HG02642 (cell line): ENCODE data around the gene MKRN1.
"Not testable (repeated sequence)": the region's sequence is repeated elsewhere in the genome, so short reads cannot be mapped to it uniquely, and the experiment has no call there.

Experiments used
- ATAC-seq: cut with Tn5 transposase; IDR thresholded peaks from one replicate; pipeline ENCODE4 v1.9.1; 2021; ENCODE audit warnings: mild to moderate bottlenecking; ENCODE audit not compliant: unreplicated experiment, poor library complexity

The MKRN1 gene

DNA sequence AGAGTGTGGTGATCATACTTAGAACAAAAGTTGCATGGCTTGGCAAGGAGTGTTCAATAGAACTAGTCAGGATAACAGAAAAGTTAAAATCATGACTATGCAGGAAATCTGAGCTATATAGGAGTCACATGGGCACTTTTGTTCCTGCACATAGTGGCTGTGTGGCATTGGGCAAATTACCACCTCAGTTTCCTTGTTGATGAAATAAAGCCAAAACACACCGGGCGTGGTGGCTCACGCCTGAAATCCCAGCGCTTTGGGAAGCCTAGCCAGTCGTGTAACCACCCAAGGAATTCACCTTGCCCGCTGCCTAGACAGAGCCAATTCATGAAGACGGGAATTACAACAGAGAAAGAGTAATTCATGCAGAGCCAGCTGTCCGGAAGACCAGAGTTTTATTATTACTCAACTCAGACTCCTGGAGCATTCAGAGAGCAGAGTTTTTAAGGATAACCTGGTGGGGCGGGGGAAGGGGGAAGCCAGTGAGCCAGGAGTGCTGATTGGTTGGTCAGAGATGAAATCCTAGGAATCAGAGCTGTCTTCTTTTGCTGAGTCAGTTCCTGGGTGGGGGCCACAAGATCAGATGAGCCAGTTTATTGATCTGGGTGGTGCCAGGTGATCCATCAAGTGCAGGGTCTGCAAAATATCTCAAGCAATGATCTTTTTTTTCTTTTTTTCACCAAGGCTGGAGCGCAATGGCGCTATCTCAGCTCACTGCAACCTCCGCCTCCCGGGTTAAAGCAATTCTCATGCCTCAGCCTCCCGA, 6.4 kb upstream of the MKRN1 start:
- no peak for ATAC-seq

DNA sequence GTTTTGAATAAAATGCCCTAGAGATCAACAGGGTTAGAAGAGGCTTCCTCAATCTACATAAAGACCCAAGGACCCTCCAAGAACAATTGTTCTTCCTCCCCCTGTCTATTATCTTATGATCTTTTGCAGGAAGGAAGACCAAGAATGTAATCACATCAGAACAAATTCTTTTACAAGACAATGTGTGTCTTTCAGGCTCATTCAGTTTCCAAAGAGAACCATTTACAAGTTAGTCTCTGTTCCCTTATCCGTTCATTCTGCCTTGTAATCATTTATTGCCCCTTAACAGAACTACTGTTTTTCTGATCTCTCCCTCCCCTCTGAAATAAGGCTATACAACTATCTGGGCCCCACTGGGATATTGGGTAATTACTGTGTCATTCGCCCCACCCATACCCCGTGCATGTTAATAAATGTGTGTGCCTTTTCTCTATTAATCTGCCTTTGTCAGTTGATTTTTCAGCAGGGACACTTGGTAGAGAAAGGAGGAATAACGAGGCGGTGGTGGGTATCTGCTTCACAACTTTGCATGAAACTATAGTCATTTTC, 5.7 kb upstream of the MKRN1 start:
- ATAC-seq: no peak

DNA sequence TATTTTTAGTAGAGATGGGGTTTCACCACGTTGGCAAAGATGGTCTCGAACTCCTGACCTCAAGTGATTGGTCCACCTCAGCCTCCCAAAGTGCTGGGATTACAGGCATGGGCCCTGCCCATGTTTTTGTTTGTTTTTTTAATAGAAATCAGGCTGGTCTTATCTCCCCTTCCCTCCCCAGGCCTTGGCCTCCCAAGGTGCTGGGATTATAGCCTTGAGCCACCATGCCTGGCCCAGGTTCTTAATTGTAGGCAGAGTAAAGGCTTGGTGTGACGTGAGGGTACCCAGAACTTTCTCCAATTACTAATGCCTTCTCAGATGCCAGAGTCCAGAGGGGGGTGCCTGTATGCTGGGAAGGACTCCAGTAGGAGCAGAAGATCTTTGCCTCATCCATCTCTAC, 5.2 kb upstream of the MKRN1 start:
- no peak for ATAC-seq

DNA sequence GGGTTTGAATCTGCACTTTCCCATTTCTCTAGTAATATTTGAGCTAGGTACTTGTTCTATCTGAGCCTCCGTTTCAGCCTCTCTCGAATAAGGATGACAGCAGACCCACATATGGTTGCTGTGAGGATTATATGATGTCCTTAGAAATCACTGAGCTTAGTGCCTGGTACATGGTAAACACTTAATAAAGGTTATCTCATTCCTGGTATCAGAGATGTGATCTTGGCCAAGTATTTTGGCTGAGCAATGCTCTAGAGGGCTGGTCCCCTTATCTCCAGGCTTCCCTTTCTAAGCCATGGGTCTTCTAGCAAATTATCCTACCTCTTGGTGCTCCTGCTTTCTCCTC, 407 bp upstream of the MKRN1 start:
- no peak for ATAC-seq

DNA sequence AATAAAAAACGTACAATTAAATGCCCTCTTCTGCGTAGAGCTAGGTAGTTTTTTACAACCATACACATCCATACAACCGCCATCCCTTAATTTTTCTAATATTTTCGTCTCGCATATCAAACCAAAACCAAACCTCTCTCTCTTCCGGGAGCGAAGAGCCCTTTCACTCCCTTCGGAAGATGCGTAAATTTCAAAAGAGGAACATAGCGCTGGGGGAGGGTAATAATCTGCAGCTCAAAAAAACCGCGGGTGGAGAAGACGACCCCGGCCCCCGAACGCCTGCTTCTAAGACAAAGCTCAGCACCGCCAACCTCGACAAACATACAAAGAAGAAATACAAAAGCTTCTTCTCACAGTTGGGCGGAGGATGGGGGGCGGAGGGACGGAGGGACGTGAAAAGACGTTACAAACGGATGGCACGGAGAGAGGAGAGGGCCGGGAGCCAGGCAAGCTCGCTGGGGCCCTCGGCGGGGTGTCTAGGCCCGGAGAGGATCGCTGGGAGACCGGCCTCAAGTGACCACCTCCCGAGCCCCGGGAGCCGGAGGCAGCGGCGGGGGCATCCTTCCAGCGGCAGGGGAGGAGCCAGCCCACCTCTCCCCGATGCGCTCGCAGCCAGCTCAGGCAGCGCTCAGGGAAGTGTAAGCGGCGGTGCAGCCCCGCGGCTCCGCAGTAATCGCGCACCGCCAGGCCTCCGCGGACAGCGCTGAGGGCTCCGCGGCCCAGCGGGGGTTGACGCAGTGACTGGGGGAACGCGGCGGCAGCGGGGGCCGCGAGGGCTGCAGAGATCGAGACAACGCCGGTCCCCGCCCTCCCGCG, 851 bp downstream of the MKRN1 start:
- ATAC-seq: peak; percentile 25

DNA sequence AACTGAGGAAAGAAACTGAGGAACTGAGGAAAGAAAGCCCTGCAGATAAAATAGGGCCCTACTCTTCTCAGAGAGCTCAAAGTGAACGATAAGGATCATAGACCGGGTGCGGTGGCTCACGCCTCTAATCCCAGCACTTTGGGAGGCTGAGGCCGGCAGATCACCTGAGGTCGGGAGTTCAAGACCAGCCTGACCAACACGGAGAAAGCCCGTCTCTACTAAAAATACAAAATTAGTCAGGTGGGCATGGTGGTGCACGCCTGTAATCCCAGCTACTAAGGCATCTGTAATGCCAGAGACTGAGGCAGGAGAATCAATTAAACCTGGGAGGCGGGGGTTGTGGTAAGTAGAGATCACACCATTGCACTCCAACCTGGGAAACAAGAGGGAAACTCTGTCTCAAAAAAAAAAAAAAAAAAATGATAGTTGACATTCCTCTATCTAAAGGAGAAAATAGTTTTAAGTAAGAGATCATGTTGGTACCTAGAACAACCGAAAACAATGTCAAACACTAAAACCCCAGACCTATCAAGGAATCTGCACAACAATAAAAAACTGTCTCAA, 2.5 kb downstream of the MKRN1 start:
- ATAC-seq: no peak

DNA sequence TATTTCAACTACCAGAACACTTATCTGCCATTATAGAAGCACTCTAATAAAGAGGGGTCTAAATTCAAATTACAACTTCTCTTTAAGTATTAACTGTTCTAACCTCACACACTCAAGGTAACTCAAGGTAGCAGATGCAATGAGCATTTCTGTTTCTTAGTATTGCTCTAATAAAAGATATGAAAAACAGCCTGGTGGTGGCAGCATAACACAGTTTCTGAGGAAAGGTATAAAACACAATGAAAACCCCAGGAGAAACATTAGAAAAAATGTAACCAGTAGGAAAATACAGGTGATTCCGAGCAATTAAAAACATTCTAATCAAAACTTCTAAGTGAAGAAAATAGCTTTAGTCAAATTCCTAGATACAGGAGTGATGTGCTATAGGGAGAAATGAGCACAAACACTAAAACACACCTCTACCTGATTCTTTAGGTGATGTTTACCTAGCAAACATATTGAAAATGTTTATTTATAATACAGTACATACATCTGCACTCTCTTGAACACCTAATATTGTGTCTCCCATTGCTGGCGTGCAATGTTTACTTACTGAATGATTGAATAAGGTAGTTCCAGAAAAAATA, 3.5 kb downstream of the MKRN1 start:
- ATAC-seq: no peak

DNA sequence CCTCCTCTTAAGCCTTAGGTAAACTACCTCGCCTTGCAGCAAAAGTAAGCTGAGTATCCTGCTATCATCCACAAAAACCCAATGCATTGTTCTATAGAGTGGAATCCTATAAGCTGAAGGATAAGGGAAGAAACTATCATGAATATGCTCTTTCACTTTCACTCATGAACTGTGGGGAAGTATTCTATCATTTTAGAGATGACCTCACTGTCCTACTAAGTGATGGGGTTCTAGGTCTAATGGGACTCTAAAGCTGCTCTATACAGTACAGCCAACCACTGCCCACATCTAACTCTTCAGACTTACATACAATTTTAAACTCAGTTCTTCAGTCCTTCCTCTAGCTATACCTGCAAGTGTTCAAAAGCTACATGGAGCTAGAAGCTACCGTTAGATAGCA, 16.2 kb downstream of the MKRN1 start:
- no peak for ATAC-seq

DNA sequence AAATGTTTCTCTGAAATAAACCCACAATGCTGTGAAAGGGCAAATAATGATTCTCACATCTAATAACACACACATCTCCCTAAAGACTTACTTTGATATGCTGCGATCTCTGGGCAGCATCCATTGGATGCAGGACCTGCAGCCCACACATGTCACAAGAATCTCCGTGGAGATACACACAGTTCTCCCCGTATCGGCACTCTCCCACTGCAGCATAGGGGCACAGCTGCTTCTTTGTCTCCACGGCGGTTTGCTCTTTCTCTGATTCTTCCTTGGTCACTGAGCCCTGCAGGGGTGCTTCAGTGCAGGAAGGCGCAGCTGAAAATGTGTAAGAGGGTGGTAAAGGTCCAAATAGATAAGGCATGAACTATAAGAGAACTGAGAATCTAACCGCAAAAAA, 20.4 kb downstream of the MKRN1 start:
- no peak for ATAC-seq

DNA sequence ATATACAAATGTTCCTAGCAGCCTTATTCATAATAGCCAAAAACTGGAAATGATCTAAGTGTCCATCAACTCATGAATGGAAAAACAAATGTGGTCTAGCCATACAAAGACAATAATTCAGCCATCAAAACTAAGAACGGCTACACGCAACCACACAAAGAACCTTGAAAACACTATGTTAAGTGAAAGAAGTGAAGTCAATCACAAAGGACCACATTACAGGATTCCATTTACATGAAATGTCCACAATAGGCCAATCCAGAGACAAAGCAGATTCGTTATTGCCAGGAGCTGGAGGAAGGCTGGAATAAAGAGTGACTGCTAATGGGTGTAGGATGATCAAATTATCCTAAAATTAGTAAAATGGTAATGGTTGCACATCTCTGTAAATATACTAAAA, 21.1 kb downstream of the MKRN1 start:
- no peak for ATAC-seq

DNA sequence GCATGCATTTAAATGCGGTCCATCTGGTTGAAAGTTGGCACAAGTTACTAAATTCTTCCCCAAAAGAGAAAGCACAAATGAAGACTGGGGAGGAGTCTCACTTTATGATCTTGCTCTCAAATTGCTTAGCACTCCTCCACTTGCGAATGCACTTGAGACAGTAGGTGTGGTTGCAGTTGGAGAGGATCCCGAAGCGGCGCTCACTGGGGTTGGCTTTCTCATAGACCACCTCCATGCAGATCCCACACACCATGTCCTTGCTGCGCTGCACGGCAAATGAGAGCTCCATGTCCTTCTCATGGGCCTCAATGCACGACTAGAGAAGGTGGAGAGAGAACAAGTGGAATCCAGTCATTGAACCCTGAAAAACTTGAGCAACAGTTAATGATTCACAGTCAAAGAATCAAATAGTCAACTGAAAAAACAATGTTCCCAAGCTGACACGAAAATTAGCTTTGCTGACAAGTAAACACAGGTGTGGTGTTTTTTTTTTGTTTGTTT, 22.7 kb downstream of the MKRN1 start:
- ATAC-seq: no peak

DNA sequence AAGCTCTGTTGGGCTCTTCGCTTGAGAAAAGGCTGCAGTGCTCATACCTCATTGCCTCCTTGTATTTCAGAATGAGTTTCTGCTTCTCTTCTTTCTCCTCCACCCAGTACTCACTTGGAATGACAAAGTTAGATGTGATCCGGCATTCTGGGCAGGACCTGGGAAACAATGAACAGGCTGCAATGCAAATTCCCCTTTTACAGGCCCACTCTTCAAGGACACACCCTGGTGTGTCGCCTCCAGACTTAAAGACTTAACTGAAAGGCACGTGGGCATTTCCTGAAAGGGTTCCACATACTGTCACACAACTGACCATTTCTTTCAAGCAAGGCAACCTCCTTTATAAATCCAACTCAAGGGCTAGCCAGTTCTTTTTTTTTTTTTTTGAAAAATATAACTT, 23.6 kb downstream of the MKRN1 start:
- no peak for ATAC-seq

DNA sequence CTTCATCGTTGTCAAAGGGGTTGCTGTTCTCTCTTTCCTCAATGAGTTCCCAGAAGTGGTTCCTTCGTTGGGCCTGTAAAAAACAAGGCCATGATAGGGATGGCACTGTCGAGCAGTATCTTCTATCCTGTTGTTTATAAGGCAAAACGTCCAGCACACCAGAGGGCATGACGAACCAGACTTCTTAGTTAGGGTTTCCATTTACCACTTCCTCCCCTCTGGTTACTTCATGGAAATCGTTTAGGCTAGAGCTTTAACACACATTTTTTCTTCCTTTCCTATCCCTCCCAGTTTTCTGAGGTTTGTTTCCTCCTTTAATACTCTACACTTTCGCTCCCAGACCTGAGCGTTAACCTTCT, 24.7 kb downstream of the MKRN1 start:
- no peak for ATAC-seq

DNA sequence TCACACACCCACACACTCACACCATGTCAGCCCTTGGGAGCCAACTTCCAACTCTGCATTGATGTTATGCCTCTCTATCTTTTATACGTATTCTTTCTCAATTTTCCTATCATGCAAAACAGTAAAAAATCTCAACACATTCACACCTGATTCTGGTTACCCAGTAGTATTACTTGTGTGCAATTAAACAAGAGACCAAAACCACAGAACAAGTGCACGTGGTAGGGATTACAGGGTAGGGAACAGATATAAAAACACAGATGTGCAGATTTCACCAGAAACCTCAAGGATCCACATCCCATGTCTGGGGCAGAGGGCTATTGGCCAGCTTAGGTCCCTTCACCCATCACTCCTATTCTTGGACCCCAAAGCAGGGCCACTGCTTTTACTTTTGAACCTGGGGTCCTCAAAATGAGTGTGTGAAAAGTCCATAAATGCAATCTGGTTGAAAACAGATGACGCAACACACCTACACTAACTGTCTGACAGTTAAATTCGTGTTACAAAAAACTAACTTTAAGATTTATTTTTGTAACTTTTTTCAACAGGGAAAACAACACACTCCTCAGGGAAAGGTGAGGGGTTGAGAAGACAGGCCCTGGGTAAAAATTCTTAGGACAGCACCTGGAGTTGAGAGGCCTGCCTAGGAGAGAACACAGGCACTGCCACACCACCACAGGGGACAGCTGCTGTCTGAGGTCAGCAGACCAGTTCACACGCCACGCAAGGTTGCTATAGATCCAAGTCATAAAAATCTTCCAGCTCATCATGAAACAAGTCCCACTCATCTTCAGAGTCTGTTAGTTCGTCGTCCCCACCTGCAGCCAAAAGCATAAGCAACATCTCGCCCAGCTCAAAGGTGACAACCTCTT, 25.3 kb downstream of the MKRN1 start:
- not testable (repeated sequence) for ATAC-seq

DNA sequence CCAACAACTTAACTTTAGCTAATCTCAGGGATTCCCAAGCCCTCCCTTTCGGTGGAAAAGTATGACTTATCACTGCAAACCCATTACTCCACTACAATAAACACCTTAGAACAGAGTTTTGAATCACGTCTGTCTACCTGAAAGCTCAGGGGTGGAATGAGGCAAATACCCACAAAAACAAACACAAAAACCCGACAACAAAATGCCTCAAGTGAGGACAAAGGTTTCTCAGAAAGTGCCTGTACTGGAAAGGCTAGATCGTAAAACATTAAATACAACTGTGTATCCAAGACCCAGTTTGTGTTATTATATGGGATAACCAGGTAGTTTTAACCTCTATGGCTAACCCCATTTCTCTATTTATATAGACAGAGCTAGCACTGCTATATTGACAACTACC, 26.0 kb downstream of the MKRN1 start:
- no peak for ATAC-seq

DNA sequence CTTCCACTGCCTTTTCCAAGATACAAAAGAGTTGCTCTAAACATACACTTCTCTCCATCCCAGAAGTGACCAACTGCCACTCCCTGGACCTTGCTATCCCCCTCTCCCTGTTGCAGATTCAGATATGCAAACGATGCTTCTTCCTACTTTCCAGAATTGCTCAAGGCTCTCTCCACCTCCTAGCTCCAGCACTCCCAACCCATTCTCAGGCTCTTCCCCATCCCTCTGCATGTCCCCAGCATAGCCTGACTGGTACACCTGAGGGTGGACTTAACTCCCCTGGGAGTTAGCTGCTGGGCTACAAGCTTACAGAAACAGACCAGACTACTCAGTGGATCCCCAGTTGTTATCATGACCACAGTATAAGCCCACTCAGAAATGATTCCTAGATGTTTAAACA, 27.6 kb downstream of the MKRN1 start:
- ATAC-seq: no peak

DNA sequence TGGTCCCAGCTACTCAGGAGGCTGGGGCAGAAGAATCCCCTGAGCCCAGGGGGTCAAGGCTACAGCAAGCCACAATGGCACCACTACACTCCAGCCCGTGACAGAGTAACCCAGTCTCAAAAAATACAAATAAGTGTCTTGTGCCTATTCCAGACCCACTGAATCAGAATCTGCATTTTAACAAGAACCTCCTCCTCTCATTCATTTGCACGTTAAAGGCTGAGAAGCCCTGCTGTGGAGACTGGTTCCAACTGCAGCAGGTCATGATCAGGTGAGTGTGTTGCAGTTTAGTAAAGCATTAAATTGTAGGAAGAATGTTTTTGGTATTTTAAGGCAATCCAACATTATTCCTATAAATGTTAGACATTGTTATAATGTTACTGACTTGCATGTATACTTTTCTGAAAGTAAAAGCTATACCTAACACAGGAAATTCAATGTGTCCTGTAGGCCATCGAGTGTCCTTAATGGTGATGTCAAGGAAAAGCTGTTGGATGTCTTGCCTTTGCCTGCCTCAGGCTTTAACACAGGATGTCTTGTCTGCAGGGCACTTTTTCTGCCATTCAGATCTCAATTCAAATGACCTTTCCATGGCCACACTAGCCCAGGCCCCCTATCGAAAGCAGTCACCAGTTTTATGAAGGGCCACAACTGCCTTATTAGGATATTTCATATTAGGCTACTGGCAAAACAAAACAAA, 30.4 kb downstream of the MKRN1 start:
- no peak for ATAC-seq

DNA sequence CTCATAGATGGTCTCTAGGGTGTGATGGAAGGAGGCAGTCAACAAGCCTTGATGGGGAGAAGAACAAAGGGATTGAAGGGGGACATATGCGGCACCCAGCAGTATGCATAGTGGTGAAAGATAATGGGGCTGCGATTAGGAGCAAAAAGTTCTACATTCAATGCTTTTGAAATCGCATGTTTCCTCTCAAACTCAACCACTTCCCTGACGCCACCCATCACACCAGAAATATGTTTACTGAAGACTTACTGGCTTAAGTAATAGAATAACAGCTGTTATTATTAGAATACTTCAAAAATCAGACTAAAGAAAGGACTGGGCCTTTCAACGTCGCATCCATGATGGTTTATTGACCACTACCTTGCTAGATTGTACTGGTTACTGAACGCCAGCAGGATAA, 31.5 kb downstream of the MKRN1 start:
- ATAC-seq: no peak

DNA sequence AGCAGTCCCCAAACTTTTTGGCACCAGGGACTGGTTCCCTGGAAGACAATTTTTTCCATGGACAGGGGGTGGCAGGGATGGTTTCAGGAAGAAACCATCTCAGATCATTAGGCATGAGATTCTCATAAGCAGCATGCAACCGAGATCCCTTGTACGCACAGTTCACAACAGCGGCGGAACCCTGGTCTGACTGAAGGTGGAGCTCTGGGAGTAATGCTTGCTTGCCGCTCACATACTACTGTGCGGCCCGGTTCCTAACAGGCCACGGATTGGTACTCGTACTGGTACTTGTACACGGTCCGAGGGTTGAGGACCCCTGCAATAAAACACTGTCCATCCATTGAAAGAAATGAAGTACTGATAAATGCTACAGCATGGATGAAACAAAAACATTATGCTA, 32.8 kb downstream of the MKRN1 start:
- no peak for ATAC-seq
